HG03521 (cell line): Measurements from ENCODE around the gene ITGBL1.

ENCODE experiments used
- ATAC-seq: cut with Tn5 transposase; IDR thresholded peaks from one replicate; pipeline ENCODE4 v1.9.1; 2021; ENCODE audit warnings: mild to moderate bottlenecking, moderate library complexity; ENCODE audit not compliant: unreplicated experiment

The ITGBL1 gene

GRCh38 chr13:101451641-101452040, 834 bp upstream of the ITGBL1 start:
- no peak for ATAC-seq

GRCh38 chr13:101453784-101454201, 1.3 kb downstream of the ITGBL1 start:
- peak; percentile 36 for ATAC-seq

GRCh38 chr13:101454767-101455166, 2.3 kb downstream of the ITGBL1 start:
- no peak for ATAC-seq

DNA sequence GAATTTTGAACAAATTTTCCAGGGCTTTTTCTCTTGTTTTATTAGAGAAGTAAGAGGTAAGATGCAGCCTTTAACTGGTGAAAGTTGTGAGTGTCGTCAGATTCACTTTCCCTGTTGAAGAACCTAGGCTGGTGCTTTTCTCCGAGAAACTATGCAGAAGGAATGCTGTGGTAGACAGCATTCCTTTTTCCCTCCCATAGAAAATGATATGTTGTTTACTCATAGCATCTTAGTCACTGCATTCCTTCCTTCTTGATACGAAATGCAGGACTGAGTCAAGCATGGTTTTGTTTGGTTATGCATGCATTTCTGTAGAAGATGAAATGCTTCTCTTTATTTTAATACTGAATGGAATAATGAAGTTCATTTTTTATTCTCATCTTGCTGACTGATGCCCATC, 3.4 kb downstream of the ITGBL1 start:
- ATAC-seq = no peak

DNA sequence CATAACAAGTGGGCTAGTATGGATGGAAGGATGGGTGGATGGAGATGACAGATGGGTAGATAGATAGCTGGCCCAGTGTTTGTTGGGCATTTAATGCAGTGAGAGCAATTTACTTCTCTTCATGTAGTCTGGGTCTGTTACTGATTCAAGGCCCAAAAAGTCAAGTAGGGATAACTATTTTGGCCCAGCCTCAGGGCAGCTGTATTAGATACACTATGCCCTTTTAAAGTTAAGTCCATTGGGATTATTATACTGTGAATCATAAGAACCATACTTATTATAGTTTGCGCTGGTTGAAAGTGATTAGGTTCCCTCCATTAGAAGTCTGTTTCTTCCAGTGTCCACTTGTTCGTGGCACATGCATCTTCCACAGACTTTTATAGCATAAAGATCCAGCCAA, 4.7 kb downstream of the ITGBL1 start:
- no peak for ATAC-seq

DNA sequence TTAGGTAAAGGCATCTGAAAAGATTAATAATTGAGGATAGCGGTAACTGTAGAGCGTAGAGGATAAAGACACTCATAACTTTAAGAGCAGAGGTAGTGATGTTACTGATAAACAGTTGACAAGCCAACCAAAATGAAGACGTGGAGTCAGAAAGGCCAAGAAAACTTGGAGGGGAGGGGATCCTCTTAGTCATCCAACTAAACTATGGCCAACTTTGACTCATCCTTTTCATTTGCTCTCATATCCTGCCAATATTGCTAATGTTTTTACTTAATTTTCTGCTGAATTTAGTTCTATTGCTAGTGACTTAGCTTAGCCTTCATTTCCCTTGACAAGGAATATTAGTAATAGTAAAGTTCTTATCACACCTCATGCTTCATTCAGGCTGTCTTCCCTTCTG, 13.4 kb downstream of the ITGBL1 start:
- ATAC-seq = no peak

- no peak for ATAC-seq
Measured at GRCh38 chr13:101467415-101467814, 14.9 kb downstream of the ITGBL1 start.

DNA sequence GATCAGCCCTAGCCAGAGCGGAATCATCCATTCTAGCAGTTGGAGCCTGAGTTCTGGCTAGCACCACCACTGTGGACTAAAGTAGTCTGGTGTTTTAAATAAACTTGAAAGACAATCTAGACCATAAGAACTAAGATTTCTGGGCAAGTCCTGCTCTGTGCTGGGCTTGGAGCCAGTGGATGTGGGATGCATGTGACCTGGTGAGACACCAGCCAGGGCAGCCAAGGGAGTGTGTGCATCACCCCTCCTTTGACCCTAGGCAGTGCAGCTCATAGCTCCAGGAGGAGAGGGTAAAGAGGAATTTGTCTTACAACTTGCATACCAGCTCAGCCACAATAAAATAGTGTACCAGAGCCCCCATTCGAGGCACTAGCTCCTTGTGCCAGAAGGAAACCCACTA, 21.0 kb downstream of the ITGBL1 start:
- no peak for ATAC-seq

GRCh38 chr13:101474419-101474957, 22.0 kb downstream of the ITGBL1 start:
- ATAC-seq = no peak

GRCh38 chr13:101475536-101475935, 23.1 kb downstream of the ITGBL1 start:
- no peak for ATAC-seq

GRCh38 chr13:101481421-101481820, 28.9 kb downstream of the ITGBL1 start:
- ATAC-seq = no peak

GRCh38 chr13:101486708-101487437, 34.4 kb downstream of the ITGBL1 start:
- ATAC-seq = no peak

DNA sequence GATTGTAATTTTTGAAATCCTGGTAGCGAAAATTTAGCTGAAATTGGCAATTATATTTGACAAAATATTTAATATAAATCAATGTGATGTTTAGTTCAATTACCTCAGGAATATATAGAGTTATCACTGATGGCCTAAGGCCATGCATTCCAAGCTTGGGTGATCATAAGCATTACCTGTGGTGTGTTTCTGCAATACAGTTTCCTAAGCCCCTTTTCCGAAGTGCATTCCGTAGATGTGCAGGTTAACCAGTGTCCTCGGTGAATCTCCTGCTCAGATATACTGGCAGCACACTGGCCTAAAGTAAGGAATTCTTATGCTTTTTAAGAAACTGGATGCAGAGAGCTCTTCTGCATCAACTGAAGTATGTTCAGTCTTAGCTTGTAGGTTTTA, 35.0 kb downstream of the ITGBL1 start:
- no peak for ATAC-seq

GRCh38 chr13:101488734-101489133, 36.3 kb downstream of the ITGBL1 start:
- no peak for ATAC-seq

DNA sequence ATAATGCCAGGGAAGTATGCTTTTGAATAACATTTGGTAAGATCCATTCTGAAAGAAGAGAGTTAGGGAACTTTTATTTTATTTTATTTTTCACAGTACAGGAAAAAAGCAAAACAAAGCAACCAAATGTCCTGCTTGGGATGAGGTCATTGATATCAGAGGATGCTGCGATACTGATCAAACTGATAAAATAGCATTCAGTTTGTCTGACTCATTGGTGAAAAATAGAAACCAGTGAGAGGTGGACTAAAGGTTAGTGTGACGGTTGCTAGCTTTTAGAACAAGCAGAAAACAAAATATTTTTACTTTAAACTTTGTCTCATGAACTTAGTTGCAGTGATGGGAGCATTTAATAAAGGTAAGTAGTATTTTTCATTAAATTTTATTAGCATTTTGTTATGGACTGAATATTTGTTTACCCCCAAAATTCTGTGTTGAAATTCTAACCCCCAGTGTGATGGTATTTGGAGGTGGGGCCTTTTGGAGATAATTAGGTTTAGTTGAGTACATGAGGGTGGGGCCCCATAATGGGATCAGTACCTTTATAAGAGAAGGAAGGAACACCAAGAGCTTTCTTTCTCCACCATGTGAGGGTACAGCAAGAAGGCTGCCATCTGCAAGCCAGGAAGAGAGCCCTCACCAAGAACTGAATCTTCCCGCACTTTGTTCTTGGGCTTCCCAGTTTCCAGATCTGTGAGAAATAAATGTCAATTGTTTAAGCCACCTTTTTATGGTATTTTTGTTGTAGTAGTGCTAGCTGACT, 37.3 kb downstream of the ITGBL1 start:
- ATAC-seq = no peak

DNA sequence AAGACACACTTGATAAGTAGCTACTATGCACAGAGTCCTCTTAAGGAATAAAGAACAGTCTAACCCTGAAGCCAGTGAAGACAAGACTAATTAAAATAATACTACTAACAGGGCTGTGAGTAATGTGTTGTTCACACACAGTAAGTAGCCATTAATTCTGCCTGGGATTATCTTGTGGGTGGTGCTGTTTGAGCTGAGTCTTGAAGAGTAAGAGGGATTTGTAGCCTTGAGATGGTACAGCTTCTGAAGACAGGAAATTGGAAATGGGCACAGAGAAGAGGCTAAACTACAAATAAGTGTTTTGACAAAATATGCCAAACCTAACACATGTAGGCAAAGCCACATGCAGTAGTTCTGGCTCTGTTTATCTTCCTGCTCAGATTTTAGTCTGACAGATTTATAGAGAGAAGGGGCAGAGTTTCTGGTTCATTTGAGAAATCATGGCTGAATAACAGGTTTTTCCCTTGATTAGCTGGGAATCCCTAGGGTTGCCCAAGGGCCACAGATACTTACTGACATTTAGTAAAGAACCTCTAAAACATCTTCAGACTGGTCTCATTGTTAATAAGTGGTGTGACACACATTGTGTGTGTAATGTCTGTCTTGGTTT, 38.0 kb downstream of the ITGBL1 start:
- ATAC-seq = no peak

DNA sequence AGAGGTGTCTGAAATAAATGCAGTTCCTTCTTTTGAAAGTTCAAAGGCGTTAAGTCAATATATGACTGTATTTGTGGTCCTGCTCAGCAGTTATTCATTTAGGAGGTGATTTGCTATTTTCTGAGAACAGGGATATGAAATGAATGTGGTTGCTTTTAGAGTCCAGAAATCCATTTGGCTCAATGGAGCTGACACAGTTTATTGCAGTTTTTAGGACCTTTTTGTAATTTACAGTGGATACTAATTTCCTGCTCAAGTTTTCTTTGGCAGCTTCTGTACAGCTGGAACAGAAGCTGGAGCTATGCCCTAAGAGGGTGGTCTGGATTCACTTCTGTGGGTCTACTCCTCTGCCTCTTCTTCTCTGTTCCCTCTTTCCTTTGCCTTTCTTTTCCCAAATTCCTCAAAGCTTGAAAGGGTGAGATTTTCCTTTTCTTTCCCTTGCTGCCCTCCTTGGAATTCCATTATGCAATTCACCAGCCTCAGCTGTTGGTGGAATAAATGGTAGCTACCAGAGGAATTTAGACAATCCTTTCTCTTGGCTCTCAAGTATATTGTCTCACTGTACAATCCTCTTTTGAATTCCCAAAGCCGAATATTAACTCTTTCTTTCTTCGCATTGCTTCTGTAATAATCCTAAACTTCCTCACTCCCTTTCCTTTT, 39.9 kb downstream of the ITGBL1 start:
- no peak for ATAC-seq

- no peak for ATAC-seq
Measured at GRCh38 chr13:101493541-101493940, 41.1 kb downstream of the ITGBL1 start.

DNA sequence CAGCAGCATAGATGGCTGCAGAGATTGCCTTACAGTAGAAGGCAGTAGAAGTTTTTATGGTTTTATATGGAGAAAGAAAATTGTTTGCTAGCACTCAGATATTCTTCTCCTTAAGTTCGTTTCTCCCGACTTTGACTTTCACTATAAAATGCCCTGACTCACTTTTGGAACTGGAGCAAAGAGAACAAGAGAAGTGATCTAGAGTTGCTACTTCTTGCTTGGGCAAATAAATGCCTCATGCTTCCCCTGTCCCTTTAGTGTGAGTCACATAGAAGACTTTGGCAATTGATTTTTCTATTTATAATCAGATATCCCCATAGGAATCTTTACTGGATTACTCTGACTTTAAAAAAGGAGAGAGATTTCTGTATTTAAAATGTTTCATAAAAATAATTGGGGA, 46.9 kb downstream of the ITGBL1 start:
- no peak for ATAC-seq

GRCh38 chr13:101502618-101503017, 50.1 kb downstream of the ITGBL1 start:
- no peak for ATAC-seq

GRCh38 chr13:101511161-101511560, 58.7 kb downstream of the ITGBL1 start:
- no peak for ATAC-seq
